ENCODE data around the gene MT1X.

Gene MT1X

GRCh38 chr16:56649271-56649670 is 33.0 kb upstream of the MT1X start (continued):
- no peak for TF ChIP-seq ZNF518A (tag by site-specific recombination; conservative IDR thresholded peaks at IDR 0.05; ENCODE audit: low read depth)
- no peak for TF ChIP-seq ZSCAN30 (tag by site-specific recombination; IDR thresholded peaks at IDR 0.05)
- TF ChIP-seq ZNF558 (tag by site-specific recombination; IDR thresholded peaks at IDR 0.05), result no peak
- no peak for TF ChIP-seq PRDM1 (tag by site-specific recombination; IDR thresholded peaks at IDR 0.05)
- TF ChIP-seq ZNF596 (tag by site-specific recombination; IDR thresholded peaks at IDR 0.05), result no peak
- TF ChIP-seq, protein P1, sequence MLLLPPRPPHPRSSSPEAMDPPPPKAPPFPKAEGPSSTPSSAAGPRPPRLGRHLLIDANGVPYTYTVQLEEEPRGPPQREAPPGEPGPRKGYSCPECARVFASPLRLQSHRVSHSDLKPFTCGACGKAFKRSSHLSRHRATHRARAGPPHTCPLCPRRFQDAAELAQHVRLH (tag by site-specific recombination; IDR thresholded peaks at IDR 0.05), result no peak
- TF ChIP-seq ZNF112 (tag by site-specific recombination; IDR thresholded peaks at IDR 0.05), result no peak
- no peak for TF ChIP-seq YY2 (tag by site-specific recombination; IDR thresholded peaks at IDR 0.05)
- no peak for TF ChIP-seq ZBTB48 (tag by site-specific recombination; IDR thresholded peaks at IDR 0.05)

DNA sequence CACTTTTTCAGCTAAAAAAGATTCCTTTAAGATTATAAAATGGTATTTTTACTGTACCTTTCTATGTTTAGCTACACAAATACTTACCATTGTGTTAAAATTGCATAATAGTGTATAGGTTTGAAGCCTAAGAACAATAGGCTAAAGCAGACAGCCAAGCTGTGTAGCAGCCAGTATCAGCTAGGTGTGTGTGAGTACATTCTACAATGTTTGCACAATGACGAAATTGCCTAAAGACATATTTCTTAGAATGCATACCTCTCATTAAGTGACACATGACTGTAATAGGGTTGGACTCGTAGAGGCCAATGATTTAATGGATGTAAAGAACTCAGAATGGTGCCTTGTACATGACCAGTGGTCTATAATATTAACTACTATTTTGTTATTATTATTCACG is 32.5 kb upstream of the MT1X start:
- Histone ChIP-seq H3K4me1 (ENCODE audit: control insufficient read depth, insufficient read depth, low read length) (no peaks in the 10 kb centered on the region), H3K27ac (ENCODE audit: extremely low read depth, low read depth, low read length) (no peak overlapping the region), H3K4me3 (ENCODE audit: low read depth, low read length) (no peak overlapping the region), H3K36me3 (ENCODE audit: control insufficient read depth in 2 of 2, insufficient read depth in 1 of 2, low read length in 2 of 2) (no peaks in the 10 kb centered on the region), H3K9me3 (ENCODE audit: control insufficient read depth, insufficient read depth, low read depth, low read length) (no peaks in the 10 kb centered on the region)
- ChIA-PET CTCF (interaction anchor here (0.6 to 1.4 kb wide), 6 partner anchors 12 to 1382 kb away, joined by 3 to 5 read pairs (median 4); partner anchors contain the start of gene MT1A), POLR2A (no interaction called here)
- peak; percentile 45 for TF ChIP-seq SP7 (tag by site-specific recombination; IDR thresholded peaks at IDR 0.05)
- TF ChIP-seq ZNF155 (tag by site-specific recombination; IDR thresholded peaks at IDR 0.05), result no peak
- TF ChIP-seq, protein P2, sequence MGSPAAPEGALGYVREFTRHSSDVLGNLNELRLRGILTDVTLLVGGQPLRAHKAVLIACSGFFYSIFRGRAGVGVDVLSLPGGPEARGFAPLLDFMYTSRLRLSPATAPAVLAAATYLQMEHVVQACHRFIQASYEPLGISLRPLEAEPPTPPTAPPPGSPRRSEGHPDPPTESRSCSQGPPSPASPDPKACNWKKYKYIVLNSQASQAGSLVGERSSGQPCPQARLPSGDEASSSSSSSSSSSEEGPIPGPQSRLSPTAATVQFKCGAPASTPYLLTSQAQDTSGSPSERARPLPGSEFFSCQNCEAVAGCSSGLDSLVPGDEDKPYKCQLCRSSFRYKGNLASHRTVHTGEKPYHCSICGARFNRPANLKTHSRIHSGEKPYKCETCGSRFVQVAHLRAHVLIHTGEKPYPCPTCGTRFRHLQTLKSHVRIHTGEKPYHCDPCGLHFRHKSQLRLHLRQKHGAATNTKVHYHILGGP (tag by site-specific recombination; IDR thresholded peaks at IDR 0.05), result peak; percentile 95

DNA sequence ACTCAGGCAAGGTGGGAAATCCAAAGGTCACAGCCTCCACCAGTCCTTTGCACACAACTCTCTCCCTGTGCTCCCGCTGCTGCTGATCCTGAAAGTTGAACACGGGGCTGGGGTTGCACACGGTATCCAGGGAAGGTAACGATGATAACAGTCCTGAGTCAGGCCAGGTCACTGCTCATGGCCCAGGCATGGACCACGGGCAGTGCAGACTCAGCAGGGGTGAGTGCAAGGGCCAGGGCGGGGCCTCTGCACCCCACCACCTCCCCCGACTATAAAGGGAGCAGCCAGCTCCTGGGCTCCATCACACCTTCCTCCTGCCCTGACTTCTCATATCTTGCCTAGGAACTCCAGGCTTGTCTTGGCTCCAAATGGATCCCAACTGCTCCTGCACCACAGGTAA is 30.7 kb upstream of the MT1X start, which contains the start of gene MT1B:
Gene MT1B, plus strand, starts transcription at position 301 of the 400 bp plus-strand sequence. Its CDS starts 68 bp downstream, at position 369.
- no peaks in the 10 kb centered on the region for H3K9me3 ChIP-seq (ENCODE audit: control insufficient read depth, insufficient read depth, low read depth, low read length)
- no peak within 1 kb of the TSS for H3K27ac ChIP-seq (ENCODE audit: extremely low read depth, low read depth, low read length)
- TF ChIP-seq ZNF426 (tag by site-specific recombination; IDR thresholded peaks at IDR 0.05) (no peak), ZNF423 (tag by site-specific recombination; IDR thresholded peaks at IDR 0.05) (no peak)
- CTCF ChIA-PET, result interaction anchor here (0.6 kb wide), 1 partner anchor 278 kb away, joined by 4 read pairs; no protein-coding TSS in a partner anchor
- POLR2A ChIA-PET, result no interaction called here
- no peaks in the 10 kb centered on the region for H3K36me3 ChIP-seq (ENCODE audit: control insufficient read depth in 2 of 2, insufficient read depth in 1 of 2, low read length in 2 of 2)
- no peaks in the 10 kb centered on the region for H3K4me1 ChIP-seq (ENCODE audit: control insufficient read depth, insufficient read depth, low read length)
- no peak within 1 kb of the TSS for H3K4me3 ChIP-seq (ENCODE audit: low read depth, low read length)

- TF ChIP-seq KLF8 (tag by site-specific recombination; IDR thresholded peaks at IDR 0.05), result no peak
- TF ChIP-seq ZNF350 (tag by site-specific recombination; IDR thresholded peaks at IDR 0.05), result no peak
- TF ChIP-seq KLF9 (tag by site-specific recombination; IDR thresholded peaks at IDR 0.05; ENCODE audit: low read depth), result no peak
- TF ChIP-seq GLI2 (tag by site-specific recombination; IDR thresholded peaks at IDR 0.05; ENCODE audit: borderline replicate concordance, low read depth), result no peak
- TF ChIP-seq ZNF600 (tag by site-specific recombination; IDR thresholded peaks at IDR 0.05), result no peak
- TF ChIP-seq, protein P3, sequence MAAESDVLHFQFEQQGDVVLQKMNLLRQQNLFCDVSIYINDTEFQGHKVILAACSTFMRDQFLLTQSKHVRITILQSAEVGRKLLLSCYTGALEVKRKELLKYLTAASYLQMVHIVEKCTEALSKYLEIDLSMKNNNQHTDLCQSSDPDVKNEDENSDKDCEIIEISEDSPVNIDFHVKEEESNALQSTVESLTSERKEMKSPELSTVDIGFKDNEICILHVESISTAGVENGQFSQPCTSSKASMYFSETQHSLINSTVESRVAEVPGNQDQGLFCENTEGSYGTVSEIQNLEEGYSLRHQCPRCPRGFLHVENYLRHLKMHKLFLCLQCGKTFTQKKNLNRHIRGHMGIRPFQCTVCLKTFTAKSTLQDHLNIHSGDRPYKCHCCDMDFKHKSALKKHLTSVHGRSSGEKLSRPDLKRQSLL (tag by site-specific recombination; IDR thresholded peaks at IDR 0.05), result no peak
- no peaks in the 10 kb centered on the region for H3K9me3 ChIP-seq (ENCODE audit: control insufficient read depth, insufficient read depth, low read depth, low read length)
- no peaks in the 10 kb centered on the region for H3K36me3 ChIP-seq (ENCODE audit: control insufficient read depth in 2 of 2, insufficient read depth in 1 of 2, low read length in 2 of 2)
- ChIA-PET CTCF (no interaction called here), POLR2A (no interaction called here)
- no peak overlapping the region for H3K4me3 ChIP-seq (ENCODE audit: low read depth, low read length)
- H3K4me1 ChIP-seq (ENCODE audit: control insufficient read depth, insufficient read depth, low read length), result no peaks in the 10 kb centered on the region; the same call in 1 of the 2 replicates
- no peak overlapping the region for H3K27ac ChIP-seq (ENCODE audit: extremely low read depth, low read depth, low read length)
These were observed 29.7 kb upstream of the MT1X start for GRCh38 chr16:56652600-56652999.
